Measurements from ENCODE around the gene MORN1.

MORN1 gene

GRCh38 chr1:2397007-2397679 is 5.8 kb upstream of the MORN1 start:
- DNase-seq (ENCODE audit: low read depth), result no peak
- TF ChIP-seq CTCF (conservative IDR thresholded peaks at IDR 0.05; ENCODE audit: control insufficient read depth, insufficient read depth, low read depth, low read length), result no peak
- H3K4me3 ChIP-seq (ENCODE audit: control insufficient read depth, low read depth, low read length), result no peak overlapping the region

DNA sequence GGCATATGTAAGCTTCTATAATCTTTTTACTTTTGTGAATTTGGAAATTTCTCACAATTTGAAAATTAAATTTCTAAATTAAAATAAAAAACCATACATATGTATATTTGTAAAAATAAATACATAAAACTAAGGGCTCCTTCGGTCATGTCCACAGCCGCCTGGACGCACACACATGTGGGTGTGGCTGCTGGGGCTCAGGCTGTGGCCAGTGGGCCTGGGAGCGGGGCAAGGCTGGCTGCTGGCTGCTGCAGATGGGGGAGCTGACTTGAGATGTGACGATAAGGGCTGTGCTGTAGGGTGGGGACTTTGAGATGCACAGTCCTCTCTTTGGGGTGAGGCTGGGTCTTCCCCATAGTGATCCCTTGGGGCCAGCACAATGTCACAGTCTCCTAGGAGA is 5.1 kb upstream of the MORN1 start:
- no peak overlapping the region for H3K4me3 ChIP-seq (ENCODE audit: control insufficient read depth, low read depth, low read length)
- DNase-seq (ENCODE audit: low read depth), result no peak
- TF ChIP-seq CTCF (conservative IDR thresholded peaks at IDR 0.05; ENCODE audit: control insufficient read depth, insufficient read depth, low read depth, low read length), result no peak

DNA sequence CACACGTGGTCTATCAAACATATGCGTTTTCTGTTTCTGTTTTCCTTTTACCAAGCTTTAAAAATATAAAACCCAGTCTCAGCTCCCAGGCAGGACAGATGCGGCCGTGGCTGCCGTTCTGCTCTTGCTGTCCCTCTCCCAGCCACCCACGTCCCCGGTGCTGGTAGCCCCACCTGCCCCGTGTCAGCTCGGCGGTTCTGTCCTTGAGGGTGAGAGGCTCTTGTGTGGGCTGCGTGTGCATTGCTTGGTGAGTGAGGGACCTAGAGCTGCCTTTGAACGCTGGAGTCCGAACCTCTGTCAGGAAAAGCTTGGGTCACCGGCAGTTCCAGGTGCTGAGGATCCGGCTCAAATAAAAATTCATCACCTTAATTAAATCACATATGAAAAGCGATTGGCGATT is 4.7 kb upstream of the MORN1 start:
- DNase-seq (ENCODE audit: low read depth), result no peak
- no peak for TF ChIP-seq CTCF (conservative IDR thresholded peaks at IDR 0.05; ENCODE audit: control insufficient read depth, insufficient read depth, low read depth, low read length)
- no peak overlapping the region for H3K4me3 ChIP-seq (ENCODE audit: control insufficient read depth, low read depth, low read length)

DNA sequence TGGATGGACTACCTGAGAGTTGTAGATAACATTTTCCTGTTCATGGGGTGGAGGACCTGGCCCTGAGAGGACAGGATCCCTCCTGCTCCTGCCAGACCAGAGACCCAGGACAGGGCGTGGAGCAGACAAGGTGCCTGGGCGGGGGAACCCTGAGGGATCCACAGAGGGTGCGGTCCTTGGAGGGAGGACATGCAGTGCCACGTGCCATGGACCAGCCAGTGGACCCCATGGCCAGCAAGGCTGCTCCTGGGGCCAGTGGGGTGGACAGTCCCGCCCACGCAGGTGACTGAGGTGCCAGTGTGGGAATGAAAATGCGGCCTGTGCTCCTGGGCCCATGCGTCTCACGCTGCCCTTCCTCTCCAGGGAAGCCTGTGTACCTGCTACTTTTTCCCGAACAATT is 3.9 kb upstream of the MORN1 start:
- no peak for TF ChIP-seq CTCF (conservative IDR thresholded peaks at IDR 0.05; ENCODE audit: control insufficient read depth, insufficient read depth, low read depth, low read length)
- H3K4me3 ChIP-seq (ENCODE audit: control insufficient read depth, low read depth, low read length), result no peak overlapping the region

DNA sequence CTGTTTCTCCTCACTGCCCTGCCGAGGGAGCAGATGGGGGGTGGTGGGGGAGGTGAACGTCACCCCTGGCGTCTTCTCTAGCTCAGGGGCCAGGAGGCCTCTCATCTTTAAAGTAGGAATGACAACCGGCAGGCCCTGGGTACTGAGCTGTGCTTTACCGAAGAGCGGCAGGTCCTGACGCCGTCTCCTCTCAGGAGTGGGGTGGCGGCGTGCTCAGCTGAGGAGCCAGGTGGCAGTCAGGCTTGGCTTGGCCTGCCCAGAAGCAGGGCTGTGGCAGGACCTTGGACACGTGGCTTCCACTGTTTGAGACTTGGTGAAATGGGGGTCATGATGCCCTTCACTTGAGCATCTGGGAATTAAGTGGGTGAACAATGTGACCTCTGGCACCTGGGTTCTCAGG is 3.4 kb upstream of the MORN1 start:
- TF ChIP-seq CTCF (conservative IDR thresholded peaks at IDR 0.05; ENCODE audit: control insufficient read depth, insufficient read depth, low read depth, low read length), result no peak
- no peak for DNase-seq (ENCODE audit: low read depth)
- no peak overlapping the region for H3K4me3 ChIP-seq (ENCODE audit: control insufficient read depth, low read depth, low read length)

More for the DNA sequence above, 3.9 kb upstream of the MORN1 start:
- no peak for DNase-seq (ENCODE audit: low read depth)

GRCh38 chr1:2394220-2394619 is 2.9 kb upstream of the MORN1 start:
- TF ChIP-seq CTCF (conservative IDR thresholded peaks at IDR 0.05; ENCODE audit: control insufficient read depth, insufficient read depth, low read depth, low read length), result no peak
- DNase-seq (ENCODE audit: low read depth), result no peak
- no peak overlapping the region for H3K4me3 ChIP-seq (ENCODE audit: control insufficient read depth, low read depth, low read length)

DNA sequence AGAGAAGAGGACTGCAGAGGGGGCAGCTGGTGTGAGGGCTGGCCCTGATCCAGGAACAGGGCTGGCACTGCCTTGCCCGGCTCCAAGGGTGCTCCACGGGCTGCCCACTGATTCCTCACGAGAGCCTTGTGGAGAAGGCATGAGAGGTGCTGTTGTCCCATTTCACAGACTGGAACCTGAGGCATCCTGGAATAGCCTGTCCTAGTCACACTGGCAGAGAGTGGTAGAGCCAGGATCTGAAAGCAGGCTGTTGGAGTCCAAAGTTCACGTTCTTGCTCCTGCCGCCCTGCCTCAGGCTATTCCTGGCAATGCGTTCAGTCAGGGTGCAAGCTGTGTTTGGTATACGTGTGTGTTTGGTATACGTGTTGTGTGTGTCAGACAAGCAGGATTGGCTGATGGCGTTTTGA is 2.1 kb upstream of the MORN1 start:
- peak overlapping the region; percentile 74 for H3K4me3 ChIP-seq (ENCODE audit: control insufficient read depth, low read depth, low read length)
- no peak for TF ChIP-seq CTCF (conservative IDR thresholded peaks at IDR 0.05; ENCODE audit: control insufficient read depth, insufficient read depth, low read depth, low read length)
- DNase-seq (ENCODE audit: low read depth), result no peak
